Kidney epithelial cell (primary cell): ENCODE measurements around the gene SLC35F3. TPM values are rescaled to one million over a fixed set of nuclear protein-coding genes. Genes with fewer than 3 reads are reported as not detected.
A peak's percentile ranks its signal among the peaks of the same experiment; 100 is the strongest.

Experiments
- DNase-seq: peaks from one replicate; pipeline ENCODE4 v3.0.0-alpha.2; 2010; ENCODE audit warnings: low read depth
- H3K27me3 ChIP-seq: 2 replicates; pipeline ENCODE4 v1.6.0; 2011; ENCODE audit warnings: low read length; ENCODE audit not compliant: control insufficient read depth, insufficient read depth
- H3K36me3 ChIP-seq: 2 replicates; pipeline ENCODE4 v1.5.1; 2011; ENCODE audit warnings: low read length; ENCODE audit not compliant: control insufficient read depth, insufficient read depth
- H3K4me3 ChIP-seq: 2 replicates; pipeline ENCODE4 v1.5.1; 2011; ENCODE audit warnings: low read depth, mild to moderate bottlenecking, control low read depth, low read length
- total RNA-seq: library from RNA; depleted of rRNA; stranded (reverse); fragments of >200 nt; gene quantifications from 2 replicates; pipeline ENCODE4 v1.2.3, GENCODE V29; 2015
- TF ChIP-seq, protein P1 (sequence below): IDR thresholded peaks from 2 replicates; pipeline ENCODE4 v1.5.1; 2011; ENCODE audit warnings: mild to moderate bottlenecking, moderate library complexity, low read length, control low read depth, inconsistent platforms; ENCODE audit not compliant: insufficient read depth, poor library complexity, severe bottlenecking

Gene SLC35F3
- total RNA-seq, 1 donor from 2014 or later = 1.1 TPM

- TF ChIP-seq, protein P1, sequence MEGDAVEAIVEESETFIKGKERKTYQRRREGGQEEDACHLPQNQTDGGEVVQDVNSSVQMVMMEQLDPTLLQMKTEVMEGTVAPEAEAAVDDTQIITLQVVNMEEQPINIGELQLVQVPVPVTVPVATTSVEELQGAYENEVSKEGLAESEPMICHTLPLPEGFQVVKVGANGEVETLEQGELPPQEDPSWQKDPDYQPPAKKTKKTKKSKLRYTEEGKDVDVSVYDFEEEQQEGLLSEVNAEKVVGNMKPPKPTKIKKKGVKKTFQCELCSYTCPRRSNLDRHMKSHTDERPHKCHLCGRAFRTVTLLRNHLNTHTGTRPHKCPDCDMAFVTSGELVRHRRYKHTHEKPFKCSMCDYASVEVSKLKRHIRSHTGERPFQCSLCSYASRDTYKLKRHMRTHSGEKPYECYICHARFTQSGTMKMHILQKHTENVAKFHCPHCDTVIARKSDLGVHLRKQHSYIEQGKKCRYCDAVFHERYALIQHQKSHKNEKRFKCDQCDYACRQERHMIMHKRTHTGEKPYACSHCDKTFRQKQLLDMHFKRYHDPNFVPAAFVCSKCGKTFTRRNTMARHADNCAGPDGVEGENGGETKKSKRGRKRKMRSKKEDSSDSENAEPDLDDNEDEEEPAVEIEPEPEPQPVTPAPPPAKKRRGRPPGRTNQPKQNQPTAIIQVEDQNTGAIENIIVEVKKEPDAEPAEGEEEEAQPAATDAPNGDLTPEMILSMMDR = no peak
- H3K36me3 ChIP-seq = no peaks in the 10 kb centered on the region
- H3K27me3 ChIP-seq = no peaks in the 10 kb centered on the region
- DNase-seq = no peak
- no peak overlapping the region for H3K4me3 ChIP-seq
These were observed 114.3 kb downstream of the SLC35F3 start for GRCh38 chr1:234018816-234019215.

GRCh38 chr1:234019387-234019786 lies 114.9 kb downstream of the SLC35F3 start:
- no peak for DNase-seq
- no peaks in the 10 kb centered on the region for H3K27me3 ChIP-seq
- no peak overlapping the region for H3K4me3 ChIP-seq
- TF ChIP-seq, protein P1 = no peak
- no peaks in the 10 kb centered on the region for H3K36me3 ChIP-seq

- no peaks in the 10 kb centered on the region for H3K27me3 ChIP-seq
- no peak for DNase-seq
- H3K36me3 ChIP-seq = no peaks in the 10 kb centered on the region
- H3K4me3 ChIP-seq = no peak overlapping the region
- TF ChIP-seq, protein P1 = no peak
These were observed 117.8 kb downstream of the SLC35F3 start for GRCh38 chr1:234022302-234022701.

- TF ChIP-seq, protein P1 = no peak
- DNase-seq = no peak
- no peaks in the 10 kb centered on the region for H3K36me3 ChIP-seq
- H3K27me3 ChIP-seq = no peaks in the 10 kb centered on the region
- H3K4me3 ChIP-seq = no peak overlapping the region
These were observed 135.1 kb downstream of the SLC35F3 start for GRCh38 chr1:234039603-234040002.

DNA sequence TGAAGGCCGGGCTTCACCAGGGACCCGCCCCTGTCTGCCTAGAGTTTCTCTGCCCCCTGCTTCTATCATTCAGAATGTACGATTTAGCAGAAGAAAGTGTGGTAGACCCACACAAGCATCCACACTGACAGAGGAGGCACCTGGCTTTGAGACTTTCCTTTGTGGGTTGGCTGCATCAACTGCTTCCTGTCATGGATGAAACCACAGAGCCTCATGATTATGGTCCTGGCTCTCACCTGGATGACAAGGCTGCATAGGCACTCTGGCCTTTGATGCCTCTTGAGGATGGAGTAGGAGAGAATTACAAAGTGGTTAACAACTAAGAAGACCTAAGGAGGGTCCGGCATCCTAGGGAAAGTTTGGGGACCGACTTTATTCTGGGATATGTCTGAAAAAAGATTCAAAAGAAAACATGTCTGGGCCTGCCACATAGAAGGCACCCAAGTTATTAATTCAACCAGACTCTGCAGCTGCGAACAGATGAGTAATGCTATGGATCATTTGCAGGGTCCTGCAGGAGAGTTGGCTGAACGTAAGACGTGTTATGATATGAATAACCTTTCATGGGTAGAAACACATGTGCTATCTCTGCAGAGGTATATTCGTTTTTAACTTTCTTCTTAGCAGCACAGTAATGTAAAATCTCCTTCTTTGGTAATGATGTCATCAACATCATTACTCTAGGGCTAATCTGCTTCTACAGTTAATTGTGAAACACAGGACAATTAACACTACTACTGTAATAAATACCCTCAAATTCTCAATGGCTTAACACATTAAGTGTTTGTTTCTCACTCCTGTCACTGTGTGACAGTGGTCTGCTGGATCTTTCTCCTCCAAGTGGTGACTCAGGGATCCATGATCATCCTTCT lies 136.2 kb downstream of the SLC35F3 start:
- Histone ChIP-seq H3K4me3 (no peak overlapping the region), H3K36me3 (no peaks in the 10 kb centered on the region), H3K27me3 (no peaks in the 10 kb centered on the region)
- DNase-seq = peak; percentile 37
- TF ChIP-seq, protein P1 = no peak
